ENCODE measurements around the gene MDN1. TPM values are rescaled to one million over a fixed set of nuclear protein-coding genes. Genes with fewer than 3 reads are reported as not detected.
A peak's percentile ranks its signal among the peaks of the same experiment; 100 is the strongest.
"Not testable (repeated sequence)": the region's sequence is repeated elsewhere in the genome, so short reads cannot be mapped to it uniquely, and the experiment has no call there.

Gene MDN1
- total and polyA plus RNA-seq, 3 donors from 2014 or later: 39.1 to 89.0 (median 80.3) TPM

DNA sequence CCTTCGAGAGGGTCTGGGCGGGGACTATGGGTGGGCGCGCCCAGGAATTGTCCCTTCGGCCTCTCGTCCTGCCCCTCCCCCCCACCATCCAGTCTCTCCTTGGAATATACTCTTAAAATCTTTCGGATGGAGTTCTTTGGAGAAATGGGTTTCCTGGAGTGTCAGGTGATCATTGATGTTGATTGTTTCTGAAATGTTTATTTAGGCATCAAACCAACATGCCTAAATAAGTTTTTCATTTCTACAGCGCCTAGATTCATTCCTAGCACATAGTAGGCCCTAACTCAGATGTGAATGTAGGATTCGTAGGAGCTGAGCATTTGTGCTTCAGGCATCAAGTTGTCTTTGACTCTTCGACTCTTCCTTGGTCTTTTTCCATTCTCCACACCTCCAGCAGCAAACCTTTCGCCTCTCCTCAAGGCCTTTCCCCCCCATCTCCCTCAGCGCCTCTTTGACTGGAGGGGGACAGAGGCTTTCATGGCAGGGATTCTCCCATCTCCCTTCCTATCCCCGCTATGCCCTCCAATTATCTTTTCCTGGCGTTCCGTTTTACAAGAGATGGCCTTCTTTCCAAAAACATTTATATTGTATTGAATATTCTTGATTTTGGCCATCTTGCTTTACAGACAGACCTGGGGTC, 10.7 kb upstream of the MDN1 start:
- WGBS, 2 donors: 3 to 5% methylated on average over 15 of the region's 15 CpGs
- Histone ChIP-seq H3K36me3 (ENCODE audit: low read depth, missing control alignments) (no peaks in the 10 kb centered on the region), H3K27ac (peak overlapping the region; percentile 61 to 85), H3K9me3 (no peaks in the 10 kb centered on the region), H3K4me1 (peaks cover 8% of the 10 kb centered on the region), H3K4me3 (peak overlapping the region; percentile 85 to 97), H3K27me3 (no peaks in the 10 kb centered on the region)
- TF ChIP-seq POLR2A (IDR thresholded peaks at IDR 0.05): no peak
- TF ChIP-seq, protein P1, sequence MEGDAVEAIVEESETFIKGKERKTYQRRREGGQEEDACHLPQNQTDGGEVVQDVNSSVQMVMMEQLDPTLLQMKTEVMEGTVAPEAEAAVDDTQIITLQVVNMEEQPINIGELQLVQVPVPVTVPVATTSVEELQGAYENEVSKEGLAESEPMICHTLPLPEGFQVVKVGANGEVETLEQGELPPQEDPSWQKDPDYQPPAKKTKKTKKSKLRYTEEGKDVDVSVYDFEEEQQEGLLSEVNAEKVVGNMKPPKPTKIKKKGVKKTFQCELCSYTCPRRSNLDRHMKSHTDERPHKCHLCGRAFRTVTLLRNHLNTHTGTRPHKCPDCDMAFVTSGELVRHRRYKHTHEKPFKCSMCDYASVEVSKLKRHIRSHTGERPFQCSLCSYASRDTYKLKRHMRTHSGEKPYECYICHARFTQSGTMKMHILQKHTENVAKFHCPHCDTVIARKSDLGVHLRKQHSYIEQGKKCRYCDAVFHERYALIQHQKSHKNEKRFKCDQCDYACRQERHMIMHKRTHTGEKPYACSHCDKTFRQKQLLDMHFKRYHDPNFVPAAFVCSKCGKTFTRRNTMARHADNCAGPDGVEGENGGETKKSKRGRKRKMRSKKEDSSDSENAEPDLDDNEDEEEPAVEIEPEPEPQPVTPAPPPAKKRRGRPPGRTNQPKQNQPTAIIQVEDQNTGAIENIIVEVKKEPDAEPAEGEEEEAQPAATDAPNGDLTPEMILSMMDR (IDR thresholded peaks at IDR 0.05): no peak
- intact Hi-C loops (cut with DNase I; ENCODE audit: low total_unique reads): no loop called here
- DNase-seq: no peak

DNA sequence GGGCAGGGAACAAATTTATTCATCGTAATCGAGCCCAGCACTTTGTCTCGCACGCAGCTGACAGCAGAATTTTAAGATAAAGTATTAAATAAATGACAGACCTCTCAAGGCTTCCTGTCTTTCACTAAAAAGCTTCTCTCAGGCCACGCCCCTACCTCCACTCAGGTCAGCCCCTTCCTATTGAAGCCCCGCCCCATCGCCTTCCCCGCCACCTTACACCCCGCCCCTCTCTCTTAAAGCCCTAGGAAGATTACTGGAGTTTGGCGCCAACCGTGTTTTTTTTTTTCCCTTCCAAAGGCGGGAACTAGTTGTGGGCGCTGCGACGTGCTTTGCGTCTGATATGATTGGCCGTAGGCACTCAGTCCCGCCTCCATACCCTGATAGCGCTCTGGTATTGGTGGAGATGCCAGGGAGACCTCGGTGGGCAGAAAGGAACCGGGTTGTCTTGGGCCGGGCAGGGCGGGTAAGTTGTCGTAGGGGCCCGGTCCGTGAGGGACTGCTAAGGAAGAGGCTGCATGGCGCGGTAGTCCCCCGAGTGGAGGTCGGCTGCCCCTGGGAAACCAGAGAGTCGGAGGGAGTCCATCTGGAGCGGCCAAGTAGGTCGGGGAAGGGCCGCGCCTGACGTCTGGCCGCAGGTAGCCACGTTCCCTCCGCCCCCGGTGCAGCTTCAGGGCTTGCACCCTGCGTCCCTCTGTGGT, 10.0 kb upstream of the MDN1 start, which contains the start of gene CASP8AP2:
Gene CASP8AP2 (plus strand): TSS at position 409 of the 698 bp plus-strand sequence.
- intact Hi-C loops (cut with DNase I; ENCODE audit: low total_unique reads): no loop called here
- WGBS, 2 donors: 0 to 1% methylated on average over 36 to 41 of the region's 41 CpGs

DNA sequence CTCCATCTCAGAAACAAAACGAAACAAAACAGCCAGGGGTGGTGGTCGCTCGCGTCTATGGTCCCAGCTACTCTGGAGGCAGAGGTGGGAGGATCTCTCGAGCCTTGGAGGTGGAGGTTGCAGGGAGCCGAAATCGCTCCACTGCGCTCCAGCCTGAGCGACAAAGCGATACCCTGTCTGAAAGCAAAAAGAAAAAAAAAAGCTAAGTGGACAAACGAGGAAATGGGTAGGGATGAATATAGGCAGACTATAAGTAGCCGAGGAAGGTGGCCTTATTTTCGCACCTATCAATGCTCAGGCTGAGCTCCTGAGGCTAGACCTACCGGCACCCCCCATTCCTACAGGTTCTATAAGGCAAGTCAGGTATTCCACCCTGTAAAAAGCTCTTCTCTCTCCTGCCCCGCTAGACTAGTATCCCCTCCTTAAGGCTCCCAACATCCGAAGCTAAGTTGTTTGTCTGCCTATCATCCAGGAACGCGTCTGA, 9.4 kb upstream of the MDN1 start:
- no peak for DNase-seq
- TF ChIP-seq, protein P1 (IDR thresholded peaks at IDR 0.05): no peak
- no peak for TF ChIP-seq POLR2A (IDR thresholded peaks at IDR 0.05)
- no peaks in the 10 kb centered on the region for H3K36me3 ChIP-seq (ENCODE audit: low read depth, missing control alignments)
- peak overlapping the region; percentile 85 to 97 for H3K4me3 ChIP-seq
- WGBS, 2 donors: 2 to 7% methylated on average over 18 of the region's 18 CpGs
- intact Hi-C loops (cut with DNase I; ENCODE audit: low total_unique reads): no loop called here
- H3K27ac ChIP-seq: peak overlapping the region; percentile 79 to 85
- H3K27me3 ChIP-seq: no peaks in the 10 kb centered on the region
- H3K4me1 ChIP-seq: peaks cover 8% of the 10 kb centered on the region
- no peaks in the 10 kb centered on the region for H3K9me3 ChIP-seq

More for the DNA sequence above, 10.0 kb upstream of the MDN1 start, which contains the start of gene CASP8AP2:
- peaks cover 8% of the 10 kb centered on the region for H3K4me1 ChIP-seq
- DNase-seq: peak; percentile 98
- no peaks in the 10 kb centered on the region for H3K36me3 ChIP-seq (ENCODE audit: low read depth, missing control alignments)
- no peaks in the 10 kb centered on the region for H3K9me3 ChIP-seq
- no peaks in the 10 kb centered on the region for H3K27me3 ChIP-seq
- H3K27ac ChIP-seq: peak within 1 kb of the TSS; percentile 79 to 85
- TF ChIP-seq, protein P1 (IDR thresholded peaks at IDR 0.05): no peak
- no peak for TF ChIP-seq POLR2A (IDR thresholded peaks at IDR 0.05)
- H3K4me3 ChIP-seq: peak within 1 kb of the TSS; percentile 85 to 97

DNA sequence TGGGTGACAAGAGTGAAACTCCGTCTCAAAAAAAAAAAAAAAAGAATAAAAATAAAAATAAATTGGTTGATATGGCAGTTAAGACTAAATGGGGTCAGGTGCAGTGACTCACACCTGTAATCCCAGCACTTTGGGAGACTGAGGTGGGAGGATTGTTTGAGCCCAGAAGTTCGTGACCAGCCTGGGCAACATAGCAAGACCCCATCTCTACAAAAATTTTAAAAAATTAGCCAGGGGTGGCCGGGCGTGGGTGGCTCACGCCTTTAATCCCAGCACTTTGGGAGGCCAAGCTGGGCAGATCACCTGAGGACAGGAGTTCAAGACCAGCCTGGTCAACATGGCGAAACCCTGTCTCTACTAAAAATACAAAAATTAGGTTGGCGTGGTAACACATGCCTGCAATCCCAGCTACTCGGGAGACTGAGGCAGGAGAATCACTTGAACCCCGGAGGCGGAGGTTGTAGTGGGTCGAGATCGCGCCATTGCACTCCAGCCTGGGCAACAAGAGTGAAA, 8.9 kb upstream of the MDN1 start:
- 52 to 54% methylated on average over 13 of the region's 13 CpGs for WGBS, 2 donors
- H3K4me1 ChIP-seq; H3K27me3 ChIP-seq; H3K9me3 ChIP-seq; intact Hi-C loops (cut with DNase I; ENCODE audit: low total_unique reads); H3K36me3 ChIP-seq (ENCODE audit: low read depth, missing control alignments); DNase-seq: not testable (repeated sequence)
- Histone ChIP-seq H3K27ac (peak overlapping the region in 1 of 2 donors; percentile 85), H3K4me3 (peak overlapping the region; percentile 85 to 97)

DNA sequence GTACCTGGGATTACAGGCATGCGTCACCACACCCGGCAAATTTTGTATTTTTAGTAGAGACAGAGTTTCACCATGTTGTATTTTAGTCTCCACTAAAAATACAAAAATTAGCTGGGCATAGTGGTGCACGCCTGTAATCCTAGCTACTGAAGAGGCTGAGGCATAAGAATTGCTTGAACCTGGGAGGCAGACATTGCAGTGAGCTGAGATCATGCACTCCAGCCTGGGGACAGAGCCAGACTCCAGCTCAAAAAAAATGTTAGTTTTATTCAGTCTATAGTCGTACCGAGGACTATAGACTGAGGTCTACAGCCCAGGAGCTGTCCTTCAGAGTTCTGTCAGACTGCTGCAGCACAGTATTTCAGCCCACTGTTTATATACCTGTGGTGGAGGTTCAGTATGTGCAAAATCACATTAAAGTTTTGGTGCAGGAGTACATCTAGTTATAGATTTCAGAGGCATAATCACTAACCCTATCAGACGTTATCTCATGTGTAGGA, 6.5 kb upstream of the MDN1 start:
- no peaks in the 10 kb centered on the region for H3K36me3 ChIP-seq (ENCODE audit: low read depth, missing control alignments)
- no peak for TF ChIP-seq POLR2A (IDR thresholded peaks at IDR 0.05)
- TF ChIP-seq, protein P1 (IDR thresholded peaks at IDR 0.05): no peak
- peaks cover 8% of the 10 kb centered on the region for H3K4me1 ChIP-seq
- no peaks in the 10 kb centered on the region for H3K9me3 ChIP-seq
- intact Hi-C loops (cut with DNase I; ENCODE audit: low total_unique reads): no loop called here
- H3K27me3 ChIP-seq: no peaks in the 10 kb centered on the region
- no peak overlapping the region for H3K27ac ChIP-seq
- H3K4me3 ChIP-seq: no peak overlapping the region
- WGBS, 2 donors: 75 to 88% methylated on average over 6 of the region's 6 CpGs
- no peak for DNase-seq
